Astrocyte (in vitro differentiated cells and primary cell): ENCODE measurements around the gene AKT3.

ENCODE experiments used
- EZH2 ChIP-seq: IDR thresholded peaks from 2 replicates; pipeline ENCODE4 v1.6.1; 2012; ENCODE audit warnings: mild to moderate bottlenecking, low read length, inconsistent platforms; ENCODE audit not compliant: insufficient read depth
- TF ChIP-seq, protein P1 (sequence below): IDR thresholded peaks from 2 replicates; pipeline ENCODE4 v1.5.1; 2011; ENCODE audit warnings: low read depth, mild to moderate bottlenecking, inconsistent platforms, low read length, moderate library complexity; ENCODE audit not compliant: insufficient read depth

DNA sequence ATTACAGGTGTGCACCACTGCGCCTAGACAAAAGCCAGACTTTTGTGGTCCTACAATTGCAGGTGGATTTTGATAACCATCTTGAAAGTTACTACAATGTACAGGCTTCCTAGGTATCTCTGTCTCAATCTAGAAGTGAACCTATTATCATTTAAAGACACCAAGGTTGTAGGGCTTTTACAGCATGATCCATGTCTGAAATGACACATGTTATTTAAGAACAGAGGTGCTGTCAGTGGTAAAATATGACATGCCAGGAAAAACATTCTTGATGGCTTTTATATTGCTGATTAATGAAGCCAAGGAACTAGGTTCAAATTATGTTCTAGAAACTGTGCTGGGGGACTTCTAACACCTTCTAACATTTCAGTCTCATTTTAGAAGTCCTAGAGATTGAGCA is 341.1 kb downstream of the AKT3 start:
- TF ChIP-seq EZH2 = no peak
- TF ChIP-seq, protein P1, sequence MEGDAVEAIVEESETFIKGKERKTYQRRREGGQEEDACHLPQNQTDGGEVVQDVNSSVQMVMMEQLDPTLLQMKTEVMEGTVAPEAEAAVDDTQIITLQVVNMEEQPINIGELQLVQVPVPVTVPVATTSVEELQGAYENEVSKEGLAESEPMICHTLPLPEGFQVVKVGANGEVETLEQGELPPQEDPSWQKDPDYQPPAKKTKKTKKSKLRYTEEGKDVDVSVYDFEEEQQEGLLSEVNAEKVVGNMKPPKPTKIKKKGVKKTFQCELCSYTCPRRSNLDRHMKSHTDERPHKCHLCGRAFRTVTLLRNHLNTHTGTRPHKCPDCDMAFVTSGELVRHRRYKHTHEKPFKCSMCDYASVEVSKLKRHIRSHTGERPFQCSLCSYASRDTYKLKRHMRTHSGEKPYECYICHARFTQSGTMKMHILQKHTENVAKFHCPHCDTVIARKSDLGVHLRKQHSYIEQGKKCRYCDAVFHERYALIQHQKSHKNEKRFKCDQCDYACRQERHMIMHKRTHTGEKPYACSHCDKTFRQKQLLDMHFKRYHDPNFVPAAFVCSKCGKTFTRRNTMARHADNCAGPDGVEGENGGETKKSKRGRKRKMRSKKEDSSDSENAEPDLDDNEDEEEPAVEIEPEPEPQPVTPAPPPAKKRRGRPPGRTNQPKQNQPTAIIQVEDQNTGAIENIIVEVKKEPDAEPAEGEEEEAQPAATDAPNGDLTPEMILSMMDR = no peak
